ENCODE measurements around the gene TPK1.

The TPK1 gene

GRCh38 chr7:144488977-144489376 is 346.9 kb downstream of the TPK1 start:
- no peak for TF ChIP-seq CTCF (conservative IDR thresholded peaks at IDR 0.05; ENCODE audit: low read depth, low read length)
- H3K27ac ChIP-seq: no peak overlapping the region

GRCh38 chr7:144487901-144488300 is 348.0 kb downstream of the TPK1 start:
- H3K27ac ChIP-seq: no peak overlapping the region
- H3K9ac ChIP-seq: no peak overlapping the region
- no peak for TF ChIP-seq CTCF (conservative IDR thresholded peaks at IDR 0.05; ENCODE audit: low read depth, low read length)
- H3K79me2 ChIP-seq (ENCODE audit: insufficient read depth, low read depth): no peaks in the 10 kb centered on the region
- no peaks in the 10 kb centered on the region for H3K27me3 ChIP-seq (ENCODE audit: insufficient read depth, low read depth)
- no peaks in the 10 kb centered on the region for H3K36me3 ChIP-seq (ENCODE audit: insufficient read depth)
- H2AFZ ChIP-seq (ENCODE audit: low read depth): no peak overlapping the region
- H3K4me3 ChIP-seq (IDR thresholded peaks at IDR 0.05; ENCODE audit: insufficient read depth, low read depth, low read length): no peak overlapping the region
- H3K4me1 ChIP-seq (ENCODE audit: low read depth, poor library complexity, severe bottlenecking): no peaks in the 10 kb centered on the region
- H4K20me1 ChIP-seq (ENCODE audit: insufficient read depth): no peaks in the 10 kb centered on the region
- H3K4me2 ChIP-seq: no peak overlapping the region

More at GRCh38 chr7:144488977-144489376, 346.9 kb downstream of the TPK1 start:
- no peak overlapping the region for H3K4me2 ChIP-seq
- H3K36me3 ChIP-seq (ENCODE audit: insufficient read depth): no peaks in the 10 kb centered on the region
- no peak overlapping the region for H2AFZ ChIP-seq (ENCODE audit: low read depth)
- H3K9ac ChIP-seq: no peak overlapping the region
- no peaks in the 10 kb centered on the region for H4K20me1 ChIP-seq (ENCODE audit: insufficient read depth)
- H3K79me2 ChIP-seq (ENCODE audit: insufficient read depth, low read depth): no peaks in the 10 kb centered on the region
- H3K27me3 ChIP-seq (ENCODE audit: insufficient read depth, low read depth): no peaks in the 10 kb centered on the region
- no peaks in the 10 kb centered on the region for H3K4me1 ChIP-seq (ENCODE audit: low read depth, poor library complexity, severe bottlenecking)
- no peak overlapping the region for H3K4me3 ChIP-seq (IDR thresholded peaks at IDR 0.05; ENCODE audit: insufficient read depth, low read depth, low read length)

- H4K20me1 ChIP-seq (ENCODE audit: insufficient read depth): no peaks in the 10 kb centered on the region
- H3K27ac ChIP-seq: no peak overlapping the region
- TF ChIP-seq CTCF (conservative IDR thresholded peaks at IDR 0.05; ENCODE audit: low read depth, low read length): no peak
- no peaks in the 10 kb centered on the region for H3K79me2 ChIP-seq (ENCODE audit: insufficient read depth, low read depth)
- no peak overlapping the region for H3K9ac ChIP-seq
- no peaks in the 10 kb centered on the region for H3K27me3 ChIP-seq (ENCODE audit: insufficient read depth, low read depth)
- H3K4me3 ChIP-seq (IDR thresholded peaks at IDR 0.05; ENCODE audit: insufficient read depth, low read depth, low read length): no peak overlapping the region
- H3K36me3 ChIP-seq (ENCODE audit: insufficient read depth): no peaks in the 10 kb centered on the region
- H3K4me1 ChIP-seq (ENCODE audit: low read depth, poor library complexity, severe bottlenecking): no peaks in the 10 kb centered on the region
- H2AFZ ChIP-seq (ENCODE audit: low read depth): no peak overlapping the region
- no peak overlapping the region for H3K4me2 ChIP-seq
Observed at GRCh38 chr7:144484445-144484844, 351.4 kb downstream of the TPK1 start.

- no peak for TF ChIP-seq CTCF (conservative IDR thresholded peaks at IDR 0.05; ENCODE audit: low read depth, low read length)
- H3K27me3 ChIP-seq (ENCODE audit: insufficient read depth, low read depth): no peaks in the 10 kb centered on the region
- no peaks in the 10 kb centered on the region for H3K79me2 ChIP-seq (ENCODE audit: insufficient read depth, low read depth)
- H3K27ac ChIP-seq: no peak overlapping the region
- no peaks in the 10 kb centered on the region for H3K4me1 ChIP-seq (ENCODE audit: low read depth, poor library complexity, severe bottlenecking)
- no peak overlapping the region for H3K4me2 ChIP-seq
- H4K20me1 ChIP-seq (ENCODE audit: insufficient read depth): no peaks in the 10 kb centered on the region
- H3K9ac ChIP-seq: no peak overlapping the region
- H3K36me3 ChIP-seq (ENCODE audit: insufficient read depth): no peaks in the 10 kb centered on the region
- H3K4me3 ChIP-seq (IDR thresholded peaks at IDR 0.05; ENCODE audit: insufficient read depth, low read depth, low read length): no peak overlapping the region
- H2AFZ ChIP-seq (ENCODE audit: low read depth): no peak overlapping the region
Observed at GRCh38 chr7:144483189-144483588, 352.7 kb downstream of the TPK1 start.
